ENCODE data around the gene VAC14.

The VAC14 gene

GRCh38 chr16:70689970-70690891 is 110.7 kb downstream of the VAC14 start:
- H3K4me3 ChIP-seq, result no peak overlapping the region
- H3K27ac ChIP-seq, result peak overlapping the region in 15 of 21 experiments; percentile 11 to 91 (median 76)

DNA sequence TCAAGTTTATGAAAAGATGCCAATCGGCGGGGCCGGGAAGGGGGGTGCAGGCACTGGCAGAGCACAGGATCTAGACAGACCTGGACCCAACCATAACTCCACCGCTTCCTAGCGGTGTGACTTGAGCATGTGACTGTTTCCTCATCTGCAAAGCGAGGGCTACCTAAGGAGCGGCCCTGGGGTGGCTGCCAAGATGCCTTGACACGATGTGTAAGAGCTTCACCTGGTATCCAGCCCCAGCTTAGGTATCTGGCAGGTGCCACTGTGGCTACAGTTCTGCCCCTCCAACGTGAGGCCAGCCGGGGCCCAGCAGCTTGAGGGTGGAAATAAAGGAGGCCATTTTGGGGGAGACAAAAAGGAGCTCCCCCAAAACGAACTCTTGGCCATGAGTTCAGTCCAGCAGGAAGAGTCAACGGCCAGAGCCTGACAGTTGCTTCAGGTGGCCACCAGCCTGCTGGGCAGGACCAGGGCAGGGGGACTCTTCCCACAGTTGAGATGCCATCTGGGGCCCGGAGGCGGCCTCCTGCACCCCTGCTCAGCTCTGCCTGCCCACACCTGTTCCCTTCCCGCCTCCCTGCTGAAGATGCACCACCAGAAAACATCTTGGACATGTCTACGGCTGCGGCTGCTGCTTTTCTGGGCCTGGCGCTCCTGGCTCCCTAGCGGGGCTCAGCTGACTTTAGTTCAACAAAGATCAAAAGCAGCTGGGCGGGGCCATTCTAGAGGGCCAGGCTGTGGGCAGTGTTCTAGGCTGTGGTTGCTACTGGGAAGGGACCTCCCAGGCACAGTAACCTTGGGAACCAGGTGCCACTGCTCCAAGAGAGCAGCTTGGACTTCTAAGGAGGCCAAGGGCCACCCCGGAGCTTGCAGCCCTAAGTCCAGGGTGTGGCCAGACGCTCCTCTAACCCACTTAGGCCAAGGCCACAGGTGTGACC is 111.7 kb downstream of the VAC14 start:
- H3K27ac ChIP-seq, result peak overlapping the region in 16 of 21 experiments; percentile 18 to 91 (median 76)
- no peak overlapping the region for H3K4me3 ChIP-seq

DNA sequence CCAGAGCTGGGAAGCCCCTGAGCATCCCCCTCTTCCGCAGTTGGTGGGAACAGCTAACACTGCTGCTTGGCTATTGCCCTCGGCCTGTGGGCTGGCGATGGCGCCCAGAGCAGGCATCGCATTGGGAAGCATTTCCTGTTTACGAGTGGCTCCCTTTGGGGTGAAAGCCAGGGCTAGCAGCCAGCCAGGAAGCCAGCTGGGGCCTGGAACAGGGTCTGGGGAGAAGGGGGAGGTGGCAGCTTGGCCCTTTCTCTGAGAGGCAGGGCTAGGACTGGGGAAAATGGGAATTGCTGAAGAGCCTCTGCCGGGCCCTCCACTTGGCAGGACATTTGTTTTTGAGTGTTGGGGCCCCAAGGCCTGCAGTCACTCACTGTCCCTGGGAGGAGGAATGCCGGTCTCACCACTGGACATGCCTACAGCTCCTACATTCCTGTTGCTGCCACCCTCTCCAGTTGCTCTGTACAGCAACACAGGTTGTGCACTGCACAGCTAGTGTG is 112.7 kb downstream of the VAC14 start:
- Histone ChIP-seq H3K27ac (peak overlapping the region in 20 of 21 experiments; percentile 26 to 91 (median 74)), H3K4me3 (no peak overlapping the region)

DNA sequence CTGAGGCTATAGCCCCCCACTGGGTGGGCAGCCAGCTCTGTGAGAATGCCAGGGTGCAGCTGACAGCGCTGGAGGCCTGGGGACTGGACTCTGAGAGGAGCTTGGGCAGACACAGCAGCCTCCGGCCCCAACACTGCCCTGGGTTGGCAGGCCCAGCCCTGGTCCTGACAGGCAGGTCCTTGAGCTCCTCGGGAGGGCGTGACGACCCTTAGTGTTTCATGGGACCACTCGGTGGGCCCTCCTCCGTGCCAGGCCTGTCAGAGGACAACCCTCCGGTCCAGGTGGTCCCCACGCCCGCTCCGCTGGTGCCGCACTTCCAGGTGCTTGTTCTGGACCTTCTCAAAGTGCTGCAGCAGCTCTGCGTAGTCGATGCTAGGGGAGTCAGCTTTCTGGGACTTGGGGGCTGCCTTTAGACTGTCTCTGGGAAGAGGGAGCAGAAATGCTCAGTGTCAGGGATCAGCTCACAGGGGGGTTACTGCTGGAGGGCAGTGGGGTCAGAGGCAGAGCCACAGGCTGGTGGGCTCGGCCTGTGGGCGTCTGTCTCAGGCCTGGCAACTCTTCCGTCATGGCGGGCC is 113.2 kb downstream of the VAC14 start:
- Histone ChIP-seq H3K4me3 (no peak overlapping the region), H3K27ac (peak overlapping the region in 20 of 21 experiments; percentile 26 to 91 (median 74))

- H3K4me3 ChIP-seq, result no peak overlapping the region
These were observed 113.9 kb downstream of the VAC14 start for GRCh38 chr16:70687102-70687511.

DNA sequence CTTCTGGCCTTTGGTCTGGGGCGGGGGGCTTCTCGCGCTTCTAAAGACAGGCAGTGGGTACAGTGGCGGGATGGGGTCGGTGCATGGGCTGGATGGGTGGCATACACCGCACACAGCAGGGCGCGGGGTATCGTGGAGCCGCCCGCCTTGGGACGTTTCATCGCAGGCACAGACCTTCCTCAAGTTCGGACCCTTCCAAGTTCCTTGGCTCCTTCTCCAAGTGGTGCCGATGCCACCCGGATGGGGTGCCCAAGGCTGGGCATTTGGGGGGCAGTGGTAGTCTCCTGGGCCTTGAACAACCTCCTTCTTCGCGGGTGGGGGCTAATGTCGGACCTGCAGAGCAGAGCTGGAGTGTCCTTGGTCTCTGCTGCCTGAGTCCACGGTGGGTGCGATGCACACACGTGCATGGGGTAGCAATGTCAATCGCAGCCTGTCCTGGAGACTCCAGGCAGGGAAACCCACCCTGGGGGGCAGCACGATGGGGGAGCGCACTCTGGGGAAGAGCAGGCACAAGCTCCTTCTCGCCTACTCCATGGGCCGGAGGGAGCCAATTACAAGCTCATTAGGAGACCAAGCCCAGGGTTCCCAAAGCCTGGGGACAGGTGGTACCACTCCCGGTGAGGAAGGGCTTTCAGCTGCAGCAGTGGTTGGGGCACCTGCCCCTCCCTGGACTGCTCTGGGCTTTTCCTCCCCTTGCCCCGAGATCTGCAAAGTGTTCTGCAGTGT is 114.4 kb downstream of the VAC14 start:
- Histone ChIP-seq H3K4me3 (peak overlapping the region; percentile 15 to 64 (median 30)), H3K27ac (peak overlapping the region in 20 of 21 experiments; percentile 21 to 94 (median 82))

More at GRCh38 chr16:70687102-70687511, 113.9 kb downstream of the VAC14 start:
- H3K27ac ChIP-seq, result peak overlapping the region in 14 of 21 experiments; percentile 61 to 91 (median 85)

GRCh38 chr16:70685938-70686375 is 115.0 kb downstream of the VAC14 start, which contains the start of gene MTSS2:
Gene MTSS2, minus strand, starts transcription at chr16:70686053. Its CDS starts 262 bp downstream, at chr16:70685791.
- Histone ChIP-seq H3K4me3 (peak within 1 kb of the TSS; percentile 43 to 68 (median 59)), H3K27ac (peak within 1 kb of the TSS in 20 of 21 experiments; percentile 21 to 94 (median 84))

DNA sequence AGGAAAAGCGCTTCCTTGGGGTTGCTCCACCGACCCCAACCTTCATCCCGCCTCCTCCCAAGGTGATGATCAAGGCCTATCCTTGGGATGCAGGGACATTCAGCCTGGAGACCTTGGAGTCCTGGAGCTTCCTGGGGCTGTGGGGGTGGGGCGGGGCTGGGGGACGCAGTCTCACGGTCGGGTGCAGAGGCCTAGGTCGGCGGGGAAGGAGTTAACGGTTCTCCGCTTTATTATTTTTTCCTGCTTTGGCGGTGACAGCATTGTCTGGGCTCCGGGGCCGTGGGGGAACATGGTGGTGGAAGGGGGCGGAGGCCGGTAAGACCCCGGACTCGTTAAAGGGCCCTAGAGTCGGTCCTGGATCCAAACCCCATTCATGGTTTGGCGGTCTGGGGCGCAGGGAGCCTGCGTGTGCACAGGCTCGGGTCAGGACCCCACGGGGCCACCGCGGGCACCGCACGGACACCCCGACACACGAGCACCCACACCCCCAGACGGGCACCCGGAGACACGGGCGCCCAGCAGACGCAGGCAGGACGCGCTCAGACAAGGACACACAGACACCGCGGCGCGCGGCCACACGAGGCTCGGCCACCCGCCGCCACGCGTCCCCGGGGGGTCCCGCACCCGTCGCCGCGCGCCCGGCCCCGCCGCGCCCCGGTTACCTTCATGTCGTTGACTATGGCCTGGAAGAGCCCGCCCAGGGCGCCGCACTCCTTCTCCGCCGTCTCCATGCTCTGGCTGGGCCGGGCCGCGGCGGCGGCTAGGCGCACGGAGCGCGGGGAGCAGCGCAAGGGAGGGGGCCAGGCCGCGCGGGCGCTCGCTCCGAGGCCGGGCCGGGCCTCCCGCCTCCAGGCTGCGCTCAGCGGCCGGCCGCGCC is 115.7 kb downstream of the VAC14 start:
- Histone ChIP-seq H3K27ac (peak overlapping the region in 20 of 21 experiments; percentile 14 to 94 (median 84)), H3K4me3 (peak overlapping the region; percentile 43 to 68 (median 59))

- peak overlapping the region; percentile 43 to 68 (median 59) for H3K4me3 ChIP-seq
- peak overlapping the region in 19 of 21 experiments; percentile 33 to 94 (median 84) for H3K27ac ChIP-seq
These were observed 116.6 kb downstream of the VAC14 start for GRCh38 chr16:70684146-70685060.

DNA sequence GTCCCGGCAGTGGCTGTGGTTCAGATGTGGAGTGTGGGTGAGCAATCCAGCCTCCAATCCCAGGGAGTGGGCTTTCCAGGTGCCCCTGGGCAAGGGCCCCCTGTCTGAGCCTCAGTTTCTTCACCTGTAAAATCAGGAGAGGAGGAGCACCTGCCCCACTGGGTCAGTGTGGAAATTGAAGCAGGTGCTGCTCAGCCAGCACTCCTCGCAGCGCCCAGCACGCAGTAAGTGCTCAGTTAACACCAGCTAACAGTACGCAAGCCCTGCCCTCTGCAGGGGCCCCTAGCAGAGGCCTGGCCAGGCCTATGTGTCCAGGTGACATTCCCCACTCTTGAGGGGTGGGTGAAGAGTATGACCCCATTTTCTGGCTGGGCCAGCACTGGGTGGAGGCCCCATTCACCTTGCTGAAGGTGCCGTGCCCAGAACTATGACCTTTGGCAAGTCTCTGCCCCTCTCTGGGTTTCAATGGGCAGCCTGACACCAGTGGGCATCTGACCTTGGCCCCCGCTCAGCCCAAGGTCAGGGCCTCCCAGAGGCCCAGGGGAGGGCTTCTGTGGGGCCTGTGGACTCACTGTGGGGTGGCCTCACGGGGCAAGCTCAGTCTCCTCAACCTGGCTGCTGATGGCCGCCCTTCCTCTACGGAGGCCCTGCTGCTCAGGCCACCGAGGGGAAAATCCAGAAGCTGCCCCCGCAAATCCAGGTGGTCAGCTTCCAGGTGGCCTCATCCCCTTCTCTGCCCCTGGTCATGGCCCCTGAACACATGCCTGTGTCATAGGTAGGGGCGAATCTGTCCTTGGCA is 117.6 kb downstream of the VAC14 start:
- H3K4me3 ChIP-seq, result peak overlapping the region in 3 of 7 experiments; percentile 63 to 68 (median 64)
- H3K27ac ChIP-seq, result peak overlapping the region in 12 of 21 experiments; percentile 6 to 94 (median 85)

- H3K4me3 ChIP-seq, result peak overlapping the region in 1 of 7 experiments; percentile 12
- peak overlapping the region in 15 of 21 experiments; percentile 3 to 94 (median 72) for H3K27ac ChIP-seq
These were observed 118.5 kb downstream of the VAC14 start for GRCh38 chr16:70682239-70683145.

GRCh38 chr16:70681382-70682238 is 119.3 kb downstream of the VAC14 start:
- peak overlapping the region in 15 of 21 experiments; percentile 3 to 94 (median 66) for H3K27ac ChIP-seq
- no peak overlapping the region for H3K4me3 ChIP-seq
